ENCODE measurements around the gene SH3BP2.
"Not testable (repeated sequence)": the region's sequence is repeated elsewhere in the genome, so short reads cannot be mapped to it uniquely, and the experiment has no call there.

The SH3BP2 gene

DNA sequence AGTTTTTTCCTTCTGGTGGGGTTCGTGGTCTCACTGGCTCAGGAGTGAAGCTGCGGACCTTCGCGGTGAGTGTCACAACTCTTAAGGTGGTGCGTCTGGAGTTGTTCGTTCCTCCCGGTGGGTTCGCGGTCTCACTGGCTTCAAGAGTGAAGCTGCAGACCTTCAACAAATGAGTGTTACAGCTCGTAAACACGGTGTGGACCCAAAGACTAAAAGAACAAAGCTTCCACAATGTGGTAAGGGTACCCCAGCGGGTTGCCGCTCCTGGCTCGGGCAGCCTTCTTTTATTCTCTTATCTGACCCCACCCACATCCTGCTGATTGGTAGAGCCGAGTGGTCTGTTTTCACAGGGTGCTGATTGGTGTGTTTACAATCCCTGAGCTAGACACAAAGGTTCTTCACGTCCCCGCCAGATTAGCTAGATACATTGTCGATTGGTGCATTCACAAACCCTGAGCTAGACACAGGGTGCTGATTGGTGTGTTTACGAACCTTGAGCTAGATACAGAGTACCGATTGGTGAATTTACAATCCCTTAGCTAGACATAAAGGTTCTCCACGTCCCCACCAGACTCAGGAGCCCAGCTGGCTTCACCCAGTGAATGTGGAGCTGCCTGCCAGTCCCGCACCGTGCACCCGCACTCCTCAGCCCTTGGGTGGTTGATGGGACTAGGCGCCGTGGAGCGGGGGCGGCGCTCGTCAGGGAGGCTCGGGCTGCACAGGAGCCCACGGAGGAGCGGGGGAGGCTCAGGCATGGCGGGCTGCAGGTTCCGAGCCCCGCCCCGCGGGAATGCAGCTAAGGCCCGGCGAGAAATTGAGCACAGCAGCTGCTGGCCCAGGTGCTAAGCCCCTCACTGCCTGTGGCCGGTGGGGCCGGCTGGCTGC, 30.2 kb upstream of the SH3BP2 start:
- not testable (repeated sequence) for DNase-seq

DNA sequence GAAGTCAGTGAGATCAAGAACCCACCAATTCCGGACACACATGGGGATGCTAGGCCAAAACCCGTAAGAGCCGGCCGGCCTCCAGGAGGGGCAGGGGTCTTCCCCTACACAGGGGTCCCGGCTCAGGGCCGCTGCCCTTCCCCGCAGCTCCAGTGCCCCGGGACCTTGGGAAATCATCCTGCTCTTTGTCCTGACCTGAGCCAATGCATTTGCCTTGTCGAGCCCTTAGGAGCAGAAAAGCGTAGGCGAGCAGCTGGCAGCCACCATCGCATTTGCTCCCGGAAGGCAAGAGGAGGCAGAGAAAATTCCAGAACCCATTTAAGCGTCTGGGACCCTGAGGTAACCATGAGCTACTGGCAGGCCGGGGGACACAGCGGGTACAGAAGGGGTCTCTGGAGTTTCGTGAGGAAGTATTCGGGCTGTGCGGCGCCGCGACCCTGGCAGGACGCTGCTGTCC, 29.3 kb upstream of the SH3BP2 start:
- DNase-seq, result no peak

DNA sequence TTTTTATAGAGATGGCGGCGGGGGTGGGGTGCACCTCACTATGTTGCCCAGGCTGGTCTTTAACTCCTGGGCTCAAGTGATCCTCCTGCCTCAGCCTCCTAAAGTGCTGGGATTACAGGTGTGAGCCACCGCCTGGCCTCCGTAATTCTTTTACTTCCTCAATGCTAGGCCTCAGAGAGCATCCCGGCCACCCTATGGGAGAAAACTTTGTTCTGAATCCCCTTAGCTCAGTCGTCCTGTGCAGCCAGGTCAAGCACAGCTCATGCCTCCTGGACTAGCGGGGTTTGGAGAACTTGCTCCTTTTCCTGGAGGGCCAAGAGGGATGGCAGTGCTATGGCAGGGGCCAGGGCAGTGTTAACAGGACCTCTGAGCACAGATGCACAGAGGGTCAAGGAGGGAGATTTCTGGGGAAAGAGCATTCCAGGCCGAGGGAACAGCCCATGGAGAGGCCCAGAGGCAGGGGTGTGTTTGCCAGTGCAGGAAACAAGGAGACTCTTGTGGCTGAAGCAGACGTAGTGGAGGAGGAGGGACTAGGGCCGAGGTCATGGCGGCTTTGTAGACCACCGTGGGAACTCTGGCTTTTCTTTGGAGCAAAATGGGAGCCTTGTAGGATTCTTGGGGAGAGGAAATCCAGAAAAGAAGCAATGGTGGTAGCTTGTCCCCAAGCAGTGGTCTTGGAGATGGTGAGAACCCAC, 26.9 kb upstream of the SH3BP2 start:
- no peak for DNase-seq

DNA sequence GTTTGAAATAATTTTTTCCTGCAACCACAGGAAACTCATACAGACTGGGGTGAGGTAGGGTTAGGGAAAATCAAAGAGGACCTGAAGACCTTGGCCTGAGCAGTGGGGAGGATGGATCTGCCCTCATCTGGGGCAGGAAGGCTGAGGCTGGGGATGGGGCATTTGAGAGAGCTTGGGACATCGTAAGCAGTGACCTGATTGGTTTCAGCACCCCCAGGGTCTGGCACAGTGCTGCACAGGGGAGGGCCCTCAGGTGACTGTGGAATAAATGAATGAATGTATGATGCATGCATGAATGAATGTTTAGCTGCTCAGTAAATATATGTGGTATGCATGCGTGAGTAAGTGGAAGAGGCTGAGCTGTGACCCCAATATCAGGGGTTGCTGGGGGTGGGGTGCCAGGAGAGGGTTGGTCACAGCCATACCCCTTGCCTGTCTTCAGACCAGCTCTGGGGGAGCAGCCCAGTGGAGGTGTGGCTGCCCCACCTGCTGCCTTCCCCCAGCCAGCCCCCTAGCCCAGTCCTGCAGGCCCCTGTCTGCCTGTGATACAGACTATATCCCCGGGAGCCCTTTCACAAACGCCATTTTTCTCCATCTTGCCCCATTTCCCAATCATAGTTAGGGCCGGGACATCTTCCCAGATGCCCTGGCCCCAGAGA, 25.7 kb upstream of the SH3BP2 start:
- DNase-seq, result no peak

DNA sequence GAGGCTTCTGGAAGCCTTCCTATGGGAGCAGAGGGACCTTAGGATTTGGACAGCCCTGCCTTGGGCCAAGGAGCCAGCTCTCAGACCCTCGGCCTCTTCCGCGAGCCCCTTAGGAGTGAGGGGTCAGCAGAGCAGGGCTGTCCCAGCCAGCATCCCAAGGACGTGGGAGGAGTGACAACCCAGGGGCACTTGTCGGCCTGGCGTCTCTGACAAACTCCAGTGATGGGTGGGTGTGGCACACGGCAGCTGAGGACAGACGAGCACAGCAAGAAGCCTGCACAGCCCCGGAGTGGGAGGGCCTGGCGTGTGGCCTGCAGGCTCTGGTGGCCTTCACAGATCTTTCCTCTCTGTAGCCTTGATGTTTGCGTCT, 25.2 kb upstream of the SH3BP2 start:
- DNase-seq, result no peak

DNA sequence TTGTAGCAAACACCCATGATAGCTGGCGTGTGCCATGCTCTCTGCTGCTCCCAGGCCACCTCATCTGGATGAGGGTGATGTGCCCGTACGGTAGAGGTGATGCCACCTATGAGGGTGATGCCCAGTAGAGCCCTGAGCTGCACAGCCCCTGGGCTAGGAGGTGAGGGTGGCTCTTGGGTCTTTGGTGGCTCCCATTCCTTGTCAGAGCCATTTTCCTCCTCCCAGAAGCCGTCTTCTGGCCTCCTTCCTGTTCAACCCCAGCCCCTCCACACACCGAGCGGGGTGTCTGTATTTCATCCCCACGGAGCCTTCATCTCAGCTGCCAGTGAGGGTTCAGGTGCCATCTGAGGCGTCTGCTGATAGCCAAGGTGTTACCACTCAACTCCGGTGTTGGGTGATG, 24.8 kb upstream of the SH3BP2 start:
- no peak for DNase-seq

DNA sequence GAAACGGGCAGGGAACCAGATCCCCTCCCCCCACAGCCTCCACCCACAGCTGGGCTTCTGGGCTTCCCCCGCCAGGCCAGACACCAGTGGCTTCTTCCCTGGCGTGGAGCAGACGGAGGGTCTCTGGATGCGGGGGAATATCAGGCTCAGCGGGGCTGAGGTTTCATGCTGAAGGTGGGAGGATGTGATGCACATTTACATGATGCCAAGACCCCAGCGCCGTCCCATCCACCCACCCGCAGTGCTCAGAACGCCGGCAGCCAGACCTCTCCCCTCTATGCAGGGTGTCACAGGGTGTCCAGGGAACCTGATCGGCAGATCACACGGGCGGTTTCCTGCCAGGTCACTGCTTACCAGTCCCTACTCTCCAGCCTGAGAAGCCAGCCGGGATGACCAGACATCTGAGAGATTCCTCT, 24.0 kb upstream of the SH3BP2 start:
- DNase-seq, result no peak

DNA sequence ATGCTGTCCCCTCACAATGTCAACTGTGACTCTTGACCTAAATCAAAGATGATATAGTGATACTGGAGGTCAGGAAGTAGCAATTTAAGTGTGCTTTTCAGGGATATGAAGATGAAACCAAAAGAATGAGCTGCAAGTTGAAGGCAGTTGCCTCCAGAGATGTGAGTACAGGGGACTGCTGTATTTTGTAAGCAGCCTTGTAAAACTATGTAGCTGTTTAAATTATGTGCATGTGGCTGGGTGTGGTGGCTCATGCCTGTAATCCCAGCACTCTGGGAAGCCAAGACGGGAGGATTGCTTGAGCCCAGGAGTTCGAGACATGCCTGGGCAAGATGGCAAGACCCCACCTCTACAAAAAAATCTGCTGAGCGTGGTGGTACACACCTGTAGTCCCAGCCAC, 21.6 kb upstream of the SH3BP2 start:
- DNase-seq, result no peak

DNA sequence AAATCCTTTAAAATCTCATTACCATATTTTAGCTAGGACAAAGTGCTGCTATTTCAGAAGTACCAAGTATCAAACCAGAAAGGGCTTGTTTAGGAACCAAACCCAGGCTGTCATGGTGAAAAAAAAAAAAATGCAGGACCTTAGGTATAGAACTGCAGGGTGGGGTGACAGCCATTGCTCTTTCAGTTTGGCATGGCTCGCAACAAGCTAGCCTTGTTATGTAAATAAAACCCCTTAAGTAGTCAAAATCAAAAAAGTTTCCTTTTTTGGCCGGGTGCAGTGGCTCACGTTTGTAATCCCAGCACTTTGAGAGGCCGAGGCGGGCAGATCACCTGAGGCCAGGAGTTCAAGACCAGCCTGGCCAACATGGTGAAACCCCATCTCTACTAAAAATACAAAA, 12.2 kb upstream of the SH3BP2 start:
- DNase-seq, result not testable (repeated sequence)

DNA sequence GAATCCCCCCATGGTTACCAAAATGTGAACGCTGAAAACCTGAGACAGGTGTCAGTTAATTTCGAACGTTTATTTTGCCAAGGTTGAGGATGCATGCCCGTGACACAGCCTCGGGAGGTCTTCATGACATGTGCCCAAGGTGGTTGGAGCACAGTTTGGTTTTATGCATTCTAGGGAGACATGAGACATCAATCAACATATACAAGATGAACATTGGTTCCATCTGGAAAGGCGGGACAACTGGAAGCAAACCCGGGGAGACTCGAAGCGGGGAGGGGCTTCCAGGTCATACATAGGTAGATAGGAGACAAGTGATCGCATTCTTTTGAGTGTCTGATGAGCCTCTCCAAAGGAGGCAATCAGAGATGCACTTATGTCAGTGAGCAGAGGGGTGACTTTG, 11.0 kb upstream of the SH3BP2 start:
- no peak for DNase-seq

DNA sequence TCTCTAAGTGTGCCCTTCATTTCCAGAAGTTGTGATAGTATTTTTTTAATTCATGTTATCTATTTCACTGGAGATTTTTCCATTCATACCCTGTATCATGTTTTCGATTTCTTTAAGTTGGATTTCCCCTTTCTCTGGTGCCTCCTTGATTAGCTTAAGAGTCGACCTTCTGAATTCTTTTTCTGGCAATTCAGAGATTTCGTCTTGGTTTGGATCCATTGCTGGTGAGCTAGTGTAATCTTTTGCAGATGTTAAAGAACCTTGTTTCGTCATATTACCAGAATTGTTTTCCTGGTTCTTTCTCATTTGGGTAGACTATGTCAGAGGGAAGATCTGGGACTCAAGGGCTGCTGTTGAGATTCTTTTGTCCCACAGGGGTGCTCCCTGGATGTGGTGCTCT, 9.1 kb upstream of the SH3BP2 start:
- no peak for DNase-seq

DNA sequence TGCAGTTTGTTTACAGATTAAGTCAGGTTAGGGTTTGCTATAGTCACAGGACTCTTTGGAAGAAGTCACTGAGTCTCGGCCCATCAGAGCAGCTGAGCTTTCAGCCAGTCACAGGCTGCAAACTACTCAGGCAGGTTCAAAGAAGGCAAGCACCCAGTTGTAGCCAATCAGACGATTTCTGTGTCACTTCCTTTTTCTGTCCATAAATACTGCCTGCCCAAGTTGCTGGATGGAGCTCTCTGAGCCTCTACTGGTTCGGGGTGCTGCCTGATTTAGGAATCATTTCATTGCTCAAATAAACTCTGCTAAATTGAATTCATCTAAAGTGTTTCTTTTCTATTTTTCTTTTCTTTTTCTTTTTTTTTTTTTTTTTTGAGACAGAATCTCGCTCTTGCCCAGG, 7.3 kb upstream of the SH3BP2 start:
- no peak for DNase-seq

DNA sequence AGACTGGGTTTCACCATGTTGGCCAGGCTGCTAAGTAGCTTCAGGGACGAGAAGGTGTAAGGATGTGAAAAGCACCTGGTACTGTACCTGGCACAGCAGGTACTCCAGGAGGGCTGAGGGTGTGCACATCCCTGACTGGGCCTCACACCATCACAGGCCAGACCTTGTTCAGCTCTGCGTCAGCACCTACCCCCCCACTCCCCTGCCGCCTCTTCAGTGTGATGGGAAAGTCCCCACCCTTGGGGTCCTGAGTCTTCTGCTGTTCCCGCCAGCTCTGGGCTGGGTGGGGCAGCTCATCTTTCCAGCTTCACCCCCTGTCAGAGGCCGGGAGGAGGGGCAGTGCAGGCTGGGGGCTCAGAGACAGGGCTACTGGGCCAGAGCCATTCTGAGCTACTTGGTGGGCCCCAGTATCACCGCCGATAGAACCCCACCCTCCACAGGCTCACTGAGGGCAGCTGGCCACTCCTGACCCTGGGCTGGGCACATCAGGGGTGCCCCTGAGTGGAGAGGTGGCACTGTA, 6.7 kb upstream of the SH3BP2 start:
- peak; percentile 56 for DNase-seq

DNA sequence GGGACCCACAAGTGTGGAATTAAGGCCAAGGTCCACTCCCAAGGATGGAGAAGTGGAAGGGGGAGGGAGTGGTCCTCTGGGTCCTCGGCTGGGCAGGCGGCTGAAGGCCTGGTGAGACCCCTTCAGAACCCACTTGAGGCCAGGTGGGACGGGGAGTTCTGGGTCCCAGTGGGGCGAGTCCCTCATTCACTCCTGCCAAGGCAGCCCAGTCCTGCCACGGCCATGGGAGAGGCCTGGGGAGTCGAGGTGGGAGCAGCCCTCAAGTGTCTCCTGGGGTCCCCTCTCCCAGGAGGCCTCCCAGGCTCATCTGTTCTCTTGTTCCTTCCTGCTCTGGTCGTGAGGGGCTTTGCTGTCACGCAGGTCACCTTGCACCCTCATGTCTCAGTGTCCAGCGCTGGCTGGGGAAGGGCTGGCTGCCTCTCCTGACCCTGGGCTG, 6.1 kb upstream of the SH3BP2 start:
- DNase-seq, result no peak

DNA sequence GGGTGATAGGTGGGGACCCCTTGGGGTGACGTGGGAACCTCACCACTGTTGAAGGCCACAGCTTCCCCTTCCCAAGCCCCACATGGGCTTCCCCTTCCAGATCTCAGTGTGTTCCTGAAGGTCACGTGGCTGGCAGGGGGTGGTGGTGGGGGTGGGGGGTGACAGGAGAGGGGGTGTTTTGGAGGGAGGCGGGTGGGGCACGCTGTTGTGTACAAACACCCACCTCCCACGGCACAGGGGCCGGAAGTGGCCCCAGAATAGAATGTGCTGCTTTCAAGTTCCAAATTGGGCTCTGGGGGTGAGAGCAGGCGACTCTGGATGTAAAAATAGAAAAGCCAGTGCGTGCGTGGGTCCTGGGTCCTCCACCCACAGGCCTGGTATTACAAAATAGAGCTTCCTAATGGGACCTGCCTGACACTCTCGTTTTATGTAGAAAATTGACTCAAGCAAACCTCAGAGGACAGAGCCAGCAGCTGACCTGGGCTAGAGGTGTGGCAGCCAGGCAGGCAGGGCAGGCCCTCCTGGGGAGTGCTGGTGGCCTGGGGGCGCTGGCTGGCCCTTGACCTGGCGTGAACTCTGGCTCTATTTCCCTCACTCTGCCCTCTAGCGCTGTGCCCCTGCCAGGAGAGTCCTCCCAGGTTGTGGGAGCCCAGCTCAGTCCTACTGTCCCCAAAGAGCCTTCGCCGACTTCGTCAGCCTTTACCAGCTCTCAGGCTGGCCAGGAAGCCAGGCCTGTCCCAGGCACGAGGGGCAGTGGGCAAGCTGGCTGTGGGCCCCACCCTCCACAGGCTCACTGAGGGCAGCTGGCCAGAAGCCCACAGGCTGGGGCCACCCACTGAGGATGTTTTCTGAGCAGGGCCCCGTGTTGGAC, 5.4 kb upstream of the SH3BP2 start:
- DNase-seq, result no peak

DNA sequence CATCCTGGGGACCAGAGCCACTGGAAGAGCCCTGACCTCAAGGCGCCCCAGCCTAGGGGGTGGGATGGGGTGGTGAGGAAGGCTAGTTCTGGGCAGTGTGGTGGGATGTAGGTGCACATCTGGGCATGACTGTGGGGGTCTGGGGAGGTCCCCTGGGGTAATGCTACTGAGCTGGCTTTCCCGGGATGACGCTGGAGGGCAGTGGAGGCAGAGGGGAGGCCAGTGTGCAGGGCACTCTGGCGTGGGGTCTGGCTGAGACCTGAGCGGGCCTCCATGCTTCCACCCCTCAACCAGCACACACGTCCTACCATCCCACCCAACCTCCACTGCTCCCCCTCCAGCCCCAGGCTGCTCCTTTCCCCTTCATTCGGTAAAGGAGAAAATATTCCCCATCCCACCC, 4.8 kb upstream of the SH3BP2 start:
- DNase-seq, result no peak

DNA sequence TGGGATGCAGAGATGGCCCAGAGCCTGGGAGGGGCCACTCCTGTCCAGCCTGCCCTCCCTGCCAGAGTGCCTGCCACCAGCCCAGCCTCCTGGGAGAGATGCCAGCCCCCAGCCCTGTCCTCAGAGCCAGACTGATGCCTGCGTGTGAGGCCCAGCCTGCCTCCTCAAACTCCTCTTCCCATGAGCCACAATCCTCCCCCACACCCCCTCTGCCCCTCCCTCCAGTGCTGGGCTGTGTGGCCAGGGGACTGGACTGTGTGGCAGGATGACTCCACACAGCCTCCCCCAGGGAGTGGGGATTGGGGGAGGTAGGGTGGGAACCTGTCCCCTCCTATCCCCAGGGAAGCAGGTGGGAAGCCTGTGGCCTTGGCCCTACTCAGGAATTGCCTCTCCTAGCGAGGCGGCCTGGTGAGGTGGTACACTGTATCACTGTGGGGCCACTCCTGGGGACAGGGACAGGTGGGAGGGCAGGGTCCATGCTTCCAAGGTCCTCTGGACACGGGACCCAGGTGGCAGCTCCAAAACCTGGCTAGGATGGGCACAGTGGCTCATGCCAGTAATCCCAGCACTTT, 4.3 kb upstream of the SH3BP2 start:
- no peak for DNase-seq

DNA sequence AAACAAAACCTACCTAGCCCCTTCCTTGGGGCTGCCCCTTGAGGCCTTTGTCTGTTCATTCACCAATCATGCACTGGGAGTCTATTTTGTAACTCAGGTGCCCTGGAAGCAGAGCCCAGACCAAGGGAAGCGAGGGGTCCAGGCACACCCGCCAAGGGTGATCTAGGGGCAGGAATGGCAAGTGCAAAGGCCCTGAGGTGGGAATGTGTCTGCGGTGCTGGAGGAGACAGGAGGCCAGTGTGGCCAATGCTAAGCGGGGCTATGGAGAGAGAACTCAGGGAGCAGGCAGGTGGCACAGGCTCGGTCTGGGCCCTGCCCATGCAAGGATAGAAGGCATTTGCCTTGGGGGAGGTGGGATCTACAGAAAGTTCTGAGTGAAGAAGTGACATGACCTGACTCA, 3.5 kb upstream of the SH3BP2 start:
- no peak for DNase-seq

DNA sequence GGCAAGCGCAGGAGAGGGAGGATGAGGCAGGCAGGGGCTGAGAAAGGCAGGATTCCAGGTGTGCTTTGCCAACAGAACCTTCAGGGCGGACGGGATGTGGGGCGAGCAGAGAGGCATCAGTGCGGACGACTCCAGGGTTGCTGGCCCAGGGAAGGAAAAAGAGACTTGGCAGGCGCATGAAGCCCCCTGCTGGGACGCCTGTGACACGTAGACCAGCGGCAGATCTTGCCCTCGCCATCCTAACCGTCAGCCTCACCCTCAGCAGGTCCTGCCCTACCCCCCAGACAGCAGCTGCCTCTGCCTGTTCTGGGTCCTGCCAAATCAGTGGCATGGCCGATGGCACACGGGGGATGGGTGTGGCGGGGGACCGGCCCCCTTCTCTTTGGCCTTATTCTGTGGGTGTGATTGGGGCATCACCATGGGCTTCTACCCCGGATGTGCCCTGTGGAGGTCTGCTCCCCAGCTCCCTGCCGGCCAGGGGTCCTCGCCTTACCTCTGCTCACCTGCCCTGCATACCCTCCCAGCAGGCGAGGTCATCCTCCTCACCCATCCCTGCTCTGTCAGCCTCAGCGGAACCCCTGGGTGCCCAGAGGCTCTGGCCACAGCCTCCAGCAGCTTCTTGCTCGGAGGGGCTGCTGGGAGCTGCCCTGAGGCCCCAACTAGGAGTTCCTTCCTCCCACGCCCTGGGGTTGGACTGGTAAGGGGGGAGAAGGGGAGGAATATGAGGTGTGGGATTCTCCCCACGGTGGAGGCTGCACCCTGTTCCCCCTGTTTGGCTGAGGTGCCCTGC, 2.9 kb upstream of the SH3BP2 start:
- no peak for DNase-seq

DNA sequence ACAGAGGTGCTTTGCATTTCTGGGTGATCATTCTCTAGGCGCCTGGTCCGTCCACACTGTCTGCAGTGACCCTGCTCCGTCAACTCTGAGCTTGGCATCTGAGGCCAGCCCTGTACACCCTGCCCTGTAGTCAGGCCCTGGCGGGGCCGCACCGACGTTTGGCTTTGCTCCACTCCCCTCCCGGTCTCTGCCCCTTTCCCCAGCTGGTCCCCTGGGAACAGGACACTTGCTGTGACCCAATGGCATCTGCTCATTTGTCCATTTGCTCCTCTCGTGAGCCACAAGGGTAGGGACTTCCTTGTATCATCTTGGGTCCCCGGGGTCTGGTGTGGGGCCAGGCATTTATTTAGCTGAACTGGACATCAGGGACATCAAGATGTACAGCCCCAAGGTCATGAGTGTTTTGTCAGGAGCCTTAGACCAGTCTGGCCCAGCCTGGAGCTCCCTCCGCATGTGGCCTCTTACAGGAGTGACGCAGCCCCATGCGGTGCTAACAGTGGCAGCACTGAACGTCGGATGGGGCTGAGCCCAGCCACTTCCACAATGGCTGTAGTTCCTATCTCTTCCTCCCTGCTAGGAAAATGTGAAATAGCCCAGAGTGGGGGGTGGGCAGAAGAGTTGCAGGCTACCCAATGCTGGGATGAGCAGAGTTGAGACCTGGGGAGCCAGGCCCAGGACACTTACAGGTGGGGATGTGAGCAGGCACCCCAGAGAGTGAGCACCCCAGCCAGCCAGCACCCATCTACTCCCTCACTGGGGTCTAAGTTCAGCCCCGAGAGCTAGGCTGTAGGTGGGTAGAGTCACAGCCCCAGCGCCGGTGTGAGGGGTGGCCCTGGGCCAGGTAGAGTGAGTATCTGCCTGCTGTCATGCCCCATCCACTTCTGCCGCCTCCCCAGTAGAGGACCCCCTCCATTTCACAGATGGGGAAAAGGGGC, 2.0 kb upstream of the SH3BP2 start:
- DNase-seq, result no peak
